Measurements from ENCODE around the gene ZCWPW2.

ZCWPW2 gene

DNA sequence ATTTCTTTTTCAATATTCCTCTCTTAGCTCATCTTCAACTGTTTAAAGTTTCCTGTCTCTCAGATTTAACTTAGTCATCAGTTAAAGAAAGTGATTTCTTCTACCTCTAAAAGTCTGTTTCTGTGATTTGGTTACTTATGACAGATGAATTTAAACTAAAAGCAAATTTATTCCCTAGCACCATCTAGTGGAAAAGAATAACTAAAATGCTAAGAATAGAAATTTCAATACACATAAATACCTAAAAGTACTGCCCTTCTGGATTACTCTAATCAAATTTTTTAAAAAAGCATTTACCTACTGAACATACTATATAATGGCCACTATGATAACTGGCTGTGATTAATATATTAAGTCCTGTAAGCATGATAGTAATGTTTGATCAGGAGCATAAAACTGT, 14.0 kb upstream of the ZCWPW2 start:
- H3K4me3 ChIP-seq (ENCODE audit: low read length) = no peak overlapping the region
- DNase-seq (ENCODE audit: low read depth) = no peak
- TF ChIP-seq CTCF (IDR thresholded peaks at IDR 0.05; ENCODE audit: insufficient read depth, low read depth, low read length, missing control alignments) = no peak

DNA sequence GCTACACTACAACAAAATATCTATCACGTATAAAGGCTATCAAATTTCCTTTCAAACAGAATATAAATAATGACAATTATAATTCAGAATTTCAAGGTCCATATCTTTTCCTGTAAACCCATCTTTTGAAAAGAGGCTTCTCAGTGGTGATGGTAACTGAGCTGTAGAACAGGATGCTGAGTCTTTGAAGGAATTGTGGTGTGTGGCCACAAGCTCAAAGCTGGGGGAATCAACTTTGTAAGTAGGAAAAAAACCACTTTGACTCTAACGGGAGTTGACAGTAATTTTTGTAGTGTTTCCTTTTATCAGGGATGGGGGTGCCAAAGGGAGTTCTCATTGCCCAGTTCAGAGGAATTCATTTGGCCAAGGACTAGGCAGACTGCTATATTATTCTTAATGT, 13.3 kb upstream of the ZCWPW2 start:
- no peak for TF ChIP-seq CTCF (IDR thresholded peaks at IDR 0.05; ENCODE audit: insufficient read depth, low read depth, low read length, missing control alignments)
- no peak for DNase-seq (ENCODE audit: low read depth)
- no peak overlapping the region for H3K4me3 ChIP-seq (ENCODE audit: low read length)

GRCh38 chr3:28337230-28337629, 11.3 kb upstream of the ZCWPW2 start:
- no peak overlapping the region for H3K4me3 ChIP-seq (ENCODE audit: low read length)
- DNase-seq (ENCODE audit: low read depth) = no peak
- no peak for TF ChIP-seq CTCF (IDR thresholded peaks at IDR 0.05; ENCODE audit: insufficient read depth, low read depth, low read length, missing control alignments)

DNA sequence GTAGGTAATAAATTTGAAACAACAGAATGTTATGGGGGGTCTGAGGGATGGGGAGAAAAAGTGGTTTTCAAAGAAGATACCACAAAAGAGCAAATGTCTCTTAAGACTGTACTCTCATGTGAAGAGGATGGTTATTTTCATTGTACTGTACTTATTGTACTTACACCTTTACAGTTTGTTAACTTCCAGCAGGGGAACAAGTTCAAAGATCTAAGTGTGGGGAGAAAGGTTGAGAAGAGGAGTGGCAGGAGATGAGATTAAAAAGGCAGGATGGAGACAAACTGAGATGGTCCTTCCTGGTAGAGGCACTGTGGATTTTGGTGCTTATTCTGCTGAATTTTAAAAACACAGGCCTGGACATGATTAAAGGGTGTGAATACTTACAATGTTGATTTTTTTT, 5.4 kb upstream of the ZCWPW2 start:
- no peak for DNase-seq (ENCODE audit: low read depth)
- H3K4me3 ChIP-seq (ENCODE audit: low read length) = no peak overlapping the region
- TF ChIP-seq CTCF (IDR thresholded peaks at IDR 0.05; ENCODE audit: insufficient read depth, low read depth, low read length, missing control alignments) = no peak

DNA sequence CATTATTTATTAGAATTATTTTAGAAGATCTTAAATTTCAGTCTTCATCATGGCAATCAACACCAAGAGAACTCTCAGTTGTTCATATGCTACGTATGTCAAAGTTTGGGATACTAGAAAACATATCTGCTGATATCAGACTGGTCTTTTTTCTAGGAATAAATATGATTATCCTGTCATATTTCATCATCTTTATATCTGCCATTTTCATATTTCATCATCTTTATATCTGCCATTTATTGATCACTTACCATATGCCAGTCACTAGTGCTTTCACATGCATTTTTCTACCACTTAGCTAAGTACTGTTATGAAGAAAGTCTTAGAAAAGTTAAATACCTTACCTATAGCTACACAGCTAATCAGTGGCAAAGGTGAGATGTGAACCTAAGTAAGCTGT, 2.8 kb upstream of the ZCWPW2 start:
- no peak for DNase-seq (ENCODE audit: low read depth)
- no peak overlapping the region for H3K4me3 ChIP-seq (ENCODE audit: low read length)
- no peak for TF ChIP-seq CTCF (IDR thresholded peaks at IDR 0.05; ENCODE audit: insufficient read depth, low read depth, low read length, missing control alignments)

DNA sequence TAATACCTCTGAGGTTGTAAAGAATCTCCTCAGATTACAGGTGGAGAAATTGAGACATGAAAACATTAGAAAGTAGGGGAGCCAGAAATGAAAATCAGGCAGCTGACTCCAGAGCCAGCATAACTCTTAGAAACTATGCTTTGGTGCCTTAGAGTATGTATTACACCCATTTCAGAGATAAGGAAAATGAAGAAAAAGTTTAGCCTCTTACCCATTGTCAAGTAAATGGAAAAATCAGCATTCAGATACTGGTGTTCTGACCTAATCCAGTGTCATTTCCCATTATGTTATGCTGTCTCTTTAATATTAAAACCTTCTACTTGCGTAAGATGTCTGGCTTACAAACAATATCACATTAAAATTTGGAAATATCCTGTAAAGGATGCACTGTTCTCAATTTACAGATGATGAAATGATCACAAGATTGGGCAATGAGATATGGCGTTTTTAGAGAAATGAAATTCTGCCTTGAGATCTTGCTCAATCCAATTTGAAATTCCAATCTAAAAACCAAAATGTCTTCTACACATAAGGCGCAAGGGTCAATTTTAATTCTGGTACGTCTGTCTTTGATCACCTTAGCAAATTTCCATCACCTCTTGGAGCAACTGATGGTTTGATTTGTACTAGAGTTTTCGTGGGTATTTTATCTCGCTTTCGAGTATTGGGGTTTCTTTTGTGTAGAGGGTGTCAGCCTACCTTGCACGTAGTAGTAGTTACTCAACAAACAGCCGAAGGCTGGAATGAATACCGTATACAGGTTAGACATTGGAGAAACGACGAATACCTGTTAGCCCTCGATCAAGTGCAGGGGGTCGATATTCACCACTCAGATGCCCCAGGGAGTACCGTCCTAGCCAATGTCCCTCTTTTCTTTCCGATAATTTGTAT, 902 bp upstream of the ZCWPW2 start:
- DNase-seq (ENCODE audit: low read depth) = peak; percentile 67
- no peak for TF ChIP-seq CTCF (IDR thresholded peaks at IDR 0.05; ENCODE audit: insufficient read depth, low read depth, low read length, missing control alignments)
- H3K4me3 ChIP-seq (ENCODE audit: low read length) = peak overlapping the region; percentile 85

DNA sequence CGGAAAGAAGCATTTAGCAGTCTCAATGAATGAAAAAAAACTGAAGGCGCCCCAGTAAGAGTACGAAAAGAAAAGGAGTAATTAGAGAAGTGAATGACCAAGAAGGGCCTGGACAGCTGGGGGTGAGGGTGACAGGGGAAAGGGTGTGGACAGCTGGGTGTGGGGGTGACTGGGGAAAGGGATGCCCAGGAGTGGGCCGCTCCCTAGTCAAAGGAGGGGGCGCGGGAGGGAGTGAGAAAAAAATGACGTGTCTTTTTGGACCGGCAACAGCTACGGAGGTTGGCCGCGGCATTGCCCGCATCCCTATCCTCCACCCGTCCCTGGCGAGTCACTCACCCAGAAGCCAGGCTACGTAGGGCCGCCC, 274 bp upstream of the ZCWPW2 start:
- peak; percentile 91 for DNase-seq (ENCODE audit: low read depth)
- no peak for TF ChIP-seq CTCF (IDR thresholded peaks at IDR 0.05; ENCODE audit: insufficient read depth, low read depth, low read length, missing control alignments)
- H3K4me3 ChIP-seq (ENCODE audit: low read length) = peak overlapping the region; percentile 85

Measured in epithelial cell of esophagus (primary cell).